ENCODE data around the gene MIEN1.
"Not testable (repeated sequence)": the region's sequence is repeated elsewhere in the genome, so short reads cannot be mapped to it uniquely, and the experiment has no call there.

The MIEN1 gene

GRCh38 chr17:39755554-39756379, 25.4 kb upstream of the MIEN1 start:
- peak in 1 of 3 experiments; percentile 35 for DNase-seq

- DNase-seq = peak; percentile 16 to 48 (median 47)
Measured at GRCh38 chr17:39754958-39755553, 24.7 kb upstream of the MIEN1 start.

GRCh38 chr17:39754161-39754957, 24.0 kb upstream of the MIEN1 start:
- DNase-seq = peak; percentile 87 to 96 (median 94)

GRCh38 chr17:39753514-39754160, 23.3 kb upstream of the MIEN1 start:
- peak; percentile 63 to 93 (median 92) for DNase-seq

- no peak for DNase-seq
Measured at GRCh38 chr17:39752241-39752881, 22.0 kb upstream of the MIEN1 start.

DNA sequence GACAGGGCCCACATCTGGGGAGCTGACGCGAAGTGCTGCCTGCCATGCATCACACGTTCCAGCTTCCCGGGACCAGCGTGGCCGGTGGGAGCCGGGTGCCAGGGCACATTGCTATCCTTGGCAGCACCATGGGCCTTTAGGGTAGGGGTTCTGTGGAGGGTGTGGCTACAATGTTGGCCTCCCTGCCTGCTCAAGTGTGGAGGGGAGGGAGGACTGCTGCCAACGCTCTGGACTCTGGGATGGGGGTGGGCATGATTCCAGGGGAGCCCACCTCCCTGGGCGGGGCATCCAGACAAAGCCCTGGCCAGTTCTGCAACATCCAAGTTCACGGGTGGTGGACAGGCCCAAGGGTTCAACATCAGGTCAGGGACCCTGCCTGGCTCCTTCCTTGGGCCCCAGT, 21.3 kb upstream of the MIEN1 start:
- no peak for DNase-seq

DNA sequence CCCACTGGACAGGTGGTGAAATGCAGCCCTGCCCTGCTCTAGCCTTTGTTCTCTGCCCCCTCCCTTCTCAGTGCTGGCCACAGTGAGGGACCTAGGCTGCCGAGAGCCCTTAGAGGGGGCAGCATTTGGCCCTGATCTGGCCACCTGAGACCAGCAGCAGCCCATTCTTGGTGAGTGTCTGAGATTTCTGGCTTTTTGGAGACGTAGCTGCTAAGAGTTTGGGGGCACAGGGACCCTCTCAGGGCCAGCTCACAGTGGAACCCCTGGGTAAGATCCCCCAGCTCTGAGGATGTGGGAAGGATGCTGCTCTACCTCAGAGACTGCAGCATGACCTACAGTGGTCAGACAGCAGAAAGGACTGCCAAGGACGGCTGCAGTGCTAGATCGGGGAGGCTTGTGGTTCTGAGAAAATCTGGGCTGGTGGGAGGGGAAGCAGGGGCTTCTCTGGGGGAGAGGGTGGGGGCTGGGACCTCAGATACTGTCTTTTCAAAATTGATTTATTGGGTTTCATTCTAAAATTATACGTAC, 20.7 kb upstream of the MIEN1 start:
- DNase-seq = no peak

DNA sequence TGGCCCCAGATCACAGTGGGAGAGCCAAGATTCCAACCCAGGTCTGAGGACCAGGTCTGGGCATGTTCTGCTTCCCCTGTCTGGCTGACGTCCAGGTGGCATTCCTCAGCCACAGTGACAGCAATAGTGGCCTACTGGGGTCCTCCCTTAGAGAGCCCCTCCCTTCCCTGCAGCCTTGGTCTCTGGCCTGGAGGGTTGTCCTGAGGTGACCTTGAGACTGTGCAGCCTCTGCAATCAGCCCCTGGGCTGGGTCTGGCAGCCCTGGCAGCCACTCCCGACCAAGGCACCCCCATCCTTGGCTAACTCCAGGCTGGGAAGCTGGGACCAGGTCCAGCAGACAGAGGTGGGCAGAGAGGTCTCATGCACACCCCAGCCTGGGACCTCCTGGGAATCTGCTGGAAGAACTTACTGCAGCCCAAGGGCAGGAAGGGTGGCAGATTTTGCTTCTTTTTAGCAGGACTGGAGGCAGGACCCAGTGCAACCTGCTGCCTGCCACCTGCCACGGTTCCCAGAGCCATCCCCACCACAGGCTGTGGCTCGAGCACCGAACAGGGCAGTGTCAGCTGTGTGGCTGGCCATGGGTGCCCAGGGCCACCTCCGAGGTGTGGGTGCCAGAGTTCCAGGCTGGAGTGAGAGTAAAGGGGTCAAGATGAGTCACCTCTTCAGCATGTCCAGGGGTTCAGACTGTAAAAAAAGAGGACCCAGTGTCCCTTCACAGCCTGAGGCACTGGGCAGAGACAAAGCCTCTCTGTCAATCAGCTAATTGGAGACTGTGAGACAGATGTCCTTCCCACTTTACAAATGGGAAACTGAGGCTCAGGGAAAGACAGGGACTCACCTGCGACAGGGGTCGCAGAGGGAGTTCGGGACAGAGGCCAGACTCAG, 20.0 kb upstream of the MIEN1 start:
- DNase-seq = peak in 1 of 3 experiments; percentile 24

GRCh38 chr17:39748444-39749034, 18.2 kb upstream of the MIEN1 start:
- not testable (repeated sequence) for DNase-seq

DNA sequence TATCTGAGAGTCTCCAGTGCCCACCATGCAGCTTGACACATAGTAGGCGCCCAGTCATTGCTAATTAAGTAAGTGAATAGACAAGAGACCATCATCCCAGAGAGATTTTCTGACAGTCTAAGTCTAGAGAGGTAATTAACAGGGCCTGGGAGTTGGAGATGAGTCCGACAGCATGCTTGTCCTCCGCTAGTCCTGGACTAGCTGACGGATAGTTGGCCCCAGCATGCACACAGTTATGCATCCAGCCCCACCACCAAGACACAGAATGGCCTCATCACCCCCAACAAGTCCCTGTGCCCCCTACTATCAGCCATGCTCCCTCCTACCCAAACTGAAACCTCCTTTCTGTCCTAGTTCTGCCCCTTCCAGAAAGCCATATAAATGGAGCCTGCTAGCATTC, 17.4 kb upstream of the MIEN1 start:
- DNase-seq = no peak

DNA sequence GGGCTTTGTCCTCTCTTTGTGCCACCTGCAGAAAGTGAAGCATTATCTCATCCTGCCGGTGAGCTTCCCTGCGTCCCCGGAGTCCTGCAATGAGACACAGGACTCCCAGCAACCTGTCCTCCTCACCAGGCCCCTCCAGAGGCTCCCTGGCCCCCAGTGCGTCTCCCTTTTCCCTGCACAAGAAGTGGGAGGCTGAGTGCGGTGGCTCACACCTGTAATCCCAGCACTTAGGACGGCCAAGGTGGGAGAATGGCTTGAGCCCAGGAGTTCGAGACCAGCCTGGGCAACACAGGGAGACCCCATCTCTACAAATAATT, 15.8 kb upstream of the MIEN1 start:
- DNase-seq = no peak

DNA sequence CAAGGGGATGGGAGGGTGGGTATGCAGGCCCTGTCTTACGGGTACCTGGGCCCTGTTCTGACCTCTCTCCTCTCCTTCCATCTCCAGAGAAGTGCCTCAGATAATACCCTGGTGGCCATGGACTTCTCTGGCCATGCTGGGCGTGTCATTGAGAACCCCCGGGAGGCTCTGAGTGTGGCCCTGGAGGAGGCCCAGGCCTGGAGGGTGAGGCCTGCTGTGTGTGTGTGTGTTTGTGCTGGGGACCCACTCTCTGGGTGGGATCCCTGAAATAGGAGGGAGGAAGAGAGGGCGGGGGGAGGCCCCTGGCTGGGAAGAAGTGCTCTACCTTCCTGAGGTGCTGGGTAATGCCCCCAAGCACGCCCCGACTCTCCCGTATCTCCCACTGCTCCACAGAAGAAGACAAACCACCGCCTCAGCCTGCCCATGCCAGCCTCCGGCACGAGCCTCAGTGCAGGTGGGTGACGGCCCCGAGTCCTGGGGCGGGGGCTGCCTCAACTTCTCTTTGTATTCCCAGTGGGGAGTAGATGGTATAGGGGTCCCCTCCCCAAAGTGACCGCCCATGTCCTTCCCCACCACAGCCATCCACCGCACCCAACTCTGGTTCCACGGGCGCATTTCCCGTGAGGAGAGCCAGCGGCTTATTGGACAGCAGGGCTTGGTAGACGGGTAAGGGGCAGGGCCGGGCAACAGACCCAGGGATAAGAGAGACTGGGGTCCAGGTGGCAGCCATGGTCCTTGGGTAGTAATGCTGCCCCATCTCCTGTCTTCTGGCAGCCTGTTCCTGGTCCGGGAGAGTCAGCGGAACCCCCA, 15.2 kb upstream of the MIEN1 start:
- DNase-seq = no peak

DNA sequence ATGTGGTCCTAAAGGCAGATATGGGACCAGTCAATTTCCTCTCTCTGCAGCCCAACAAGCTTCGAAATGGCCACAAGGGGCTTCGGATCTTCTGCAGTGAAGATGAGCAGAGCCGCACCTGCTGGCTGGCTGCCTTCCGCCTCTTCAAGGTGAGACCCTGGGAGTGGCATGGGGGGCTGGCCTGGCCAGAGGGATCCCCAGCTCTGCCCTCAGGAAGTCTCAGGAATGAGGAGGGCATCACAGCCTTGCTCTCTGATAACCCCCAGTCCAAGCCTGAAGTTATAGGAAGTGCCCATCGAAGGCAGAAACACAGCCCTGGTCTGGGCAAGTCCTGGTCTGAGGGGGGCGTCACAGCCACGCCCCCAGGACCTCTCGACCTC, 14.5 kb upstream of the MIEN1 start:
- no peak for DNase-seq

DNA sequence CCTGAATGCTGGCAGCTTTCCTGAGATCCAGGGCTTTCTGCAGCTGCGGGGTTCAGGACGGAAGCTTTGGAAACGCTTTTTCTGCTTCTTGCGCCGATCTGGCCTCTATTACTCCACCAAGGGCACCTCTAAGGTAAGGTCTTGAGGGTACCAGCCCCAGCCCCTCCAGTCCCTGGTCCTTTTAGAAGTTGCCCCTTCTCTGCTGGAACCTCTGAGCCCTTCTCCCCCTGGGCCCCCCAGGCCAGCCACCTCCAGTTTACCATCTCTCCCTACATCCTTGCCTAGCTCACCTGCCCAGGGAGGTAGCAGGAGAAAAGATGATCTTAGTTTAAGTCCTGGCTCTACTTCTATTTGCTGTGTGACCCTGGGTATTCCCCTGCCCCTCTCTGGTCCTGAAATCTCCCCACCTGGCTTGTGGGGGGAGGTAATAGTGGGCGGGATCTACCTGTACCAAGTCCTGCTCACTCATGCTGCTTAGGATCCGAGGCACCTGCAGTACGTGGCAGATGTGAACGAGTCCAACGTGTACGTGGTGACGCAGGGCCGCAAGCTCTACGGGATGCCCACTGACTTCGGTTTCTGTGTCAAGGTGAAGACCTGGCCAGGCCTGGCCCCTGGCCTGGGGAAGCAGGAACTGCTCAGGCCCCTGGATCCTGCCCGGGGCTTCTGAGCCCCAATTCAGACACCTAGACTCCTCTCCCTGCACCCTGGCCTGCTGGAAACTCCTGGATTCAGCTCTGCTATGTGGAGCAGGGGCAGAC, 13.9 kb upstream of the MIEN1 start:
- DNase-seq = no peak

- no peak for DNase-seq
Measured at GRCh38 chr17:39742856-39743436, 12.6 kb upstream of the MIEN1 start.

- no peak for DNase-seq
Measured at GRCh38 chr17:39742126-39742855, 12.0 kb upstream of the MIEN1 start.

DNA sequence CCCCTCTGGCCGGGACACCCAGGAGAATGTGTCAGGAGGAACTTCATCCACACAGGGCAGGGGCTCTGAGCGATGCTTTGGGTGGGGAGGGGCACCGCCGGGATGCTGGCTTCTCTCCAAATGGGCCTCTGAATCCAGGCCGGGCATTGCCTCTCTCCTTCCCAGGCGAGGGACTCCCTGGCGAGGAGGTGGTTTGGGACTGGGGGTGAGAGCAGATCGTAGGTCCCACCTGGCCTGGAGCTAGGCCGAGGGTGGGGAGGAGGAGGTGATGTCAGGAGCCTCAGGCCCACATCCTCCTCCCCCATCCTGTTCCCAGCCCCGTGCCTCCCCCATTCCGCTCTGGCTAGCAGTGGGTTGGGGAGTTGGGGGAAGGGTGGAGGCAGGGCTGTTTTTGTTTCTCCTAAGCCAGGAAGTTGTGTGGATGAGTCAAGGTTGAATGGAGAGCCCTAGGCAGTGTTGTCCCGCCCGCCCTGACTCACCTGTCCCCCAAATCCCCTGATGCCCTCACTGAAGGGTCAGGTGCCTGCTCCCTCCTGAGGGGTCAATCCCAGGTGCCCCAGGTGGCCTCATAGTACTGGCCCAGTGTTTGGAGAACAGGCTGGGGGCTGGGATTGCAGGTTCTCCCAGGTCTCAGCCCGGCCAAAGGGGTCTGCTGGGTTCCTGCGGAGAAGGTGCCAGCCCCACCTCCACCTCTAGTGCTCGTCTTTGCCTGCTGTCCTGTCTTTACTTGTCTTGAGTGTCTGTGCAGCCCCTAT, 10.2 kb upstream of the MIEN1 start:
- DNase-seq = peak in 2 of 3 experiments; percentile 69 to 72
